Measurements from ENCODE around the gene CD96.

CD96 gene

DNA sequence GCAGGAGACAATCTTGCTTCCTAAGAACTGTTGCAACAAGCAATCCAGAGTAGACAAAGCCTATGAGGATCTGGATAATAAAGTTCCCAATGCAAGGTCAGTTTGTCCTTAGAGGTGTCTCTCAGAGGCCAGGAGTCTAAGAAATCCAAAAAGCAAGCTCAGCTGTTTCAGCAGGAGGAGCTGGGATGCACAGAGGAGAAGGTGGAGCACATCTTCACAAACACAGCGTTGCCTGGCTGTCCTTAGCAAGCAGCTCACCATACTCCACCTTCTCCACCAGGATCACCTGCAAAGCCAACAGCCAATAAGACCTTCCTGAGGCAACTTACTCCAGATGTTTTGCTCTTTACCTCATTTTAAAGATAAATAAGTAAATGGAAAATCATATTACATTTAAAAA is 52.8 kb downstream of the CD96 start:
- H3K27ac ChIP-seq (replicated peaks), result no peak overlapping the region
- TF ChIP-seq, protein P1, sequence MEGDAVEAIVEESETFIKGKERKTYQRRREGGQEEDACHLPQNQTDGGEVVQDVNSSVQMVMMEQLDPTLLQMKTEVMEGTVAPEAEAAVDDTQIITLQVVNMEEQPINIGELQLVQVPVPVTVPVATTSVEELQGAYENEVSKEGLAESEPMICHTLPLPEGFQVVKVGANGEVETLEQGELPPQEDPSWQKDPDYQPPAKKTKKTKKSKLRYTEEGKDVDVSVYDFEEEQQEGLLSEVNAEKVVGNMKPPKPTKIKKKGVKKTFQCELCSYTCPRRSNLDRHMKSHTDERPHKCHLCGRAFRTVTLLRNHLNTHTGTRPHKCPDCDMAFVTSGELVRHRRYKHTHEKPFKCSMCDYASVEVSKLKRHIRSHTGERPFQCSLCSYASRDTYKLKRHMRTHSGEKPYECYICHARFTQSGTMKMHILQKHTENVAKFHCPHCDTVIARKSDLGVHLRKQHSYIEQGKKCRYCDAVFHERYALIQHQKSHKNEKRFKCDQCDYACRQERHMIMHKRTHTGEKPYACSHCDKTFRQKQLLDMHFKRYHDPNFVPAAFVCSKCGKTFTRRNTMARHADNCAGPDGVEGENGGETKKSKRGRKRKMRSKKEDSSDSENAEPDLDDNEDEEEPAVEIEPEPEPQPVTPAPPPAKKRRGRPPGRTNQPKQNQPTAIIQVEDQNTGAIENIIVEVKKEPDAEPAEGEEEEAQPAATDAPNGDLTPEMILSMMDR (IDR thresholded peaks at IDR 0.05; ENCODE audit: insufficient read depth, low read length), result no peak
- TF ChIP-seq GABPA (IDR thresholded peaks at IDR 0.05; ENCODE audit: low read depth), result no peak
- no peak for DNase-seq (ENCODE audit: low read depth in 1 of 2, low spot score in 1 of 2)

DNA sequence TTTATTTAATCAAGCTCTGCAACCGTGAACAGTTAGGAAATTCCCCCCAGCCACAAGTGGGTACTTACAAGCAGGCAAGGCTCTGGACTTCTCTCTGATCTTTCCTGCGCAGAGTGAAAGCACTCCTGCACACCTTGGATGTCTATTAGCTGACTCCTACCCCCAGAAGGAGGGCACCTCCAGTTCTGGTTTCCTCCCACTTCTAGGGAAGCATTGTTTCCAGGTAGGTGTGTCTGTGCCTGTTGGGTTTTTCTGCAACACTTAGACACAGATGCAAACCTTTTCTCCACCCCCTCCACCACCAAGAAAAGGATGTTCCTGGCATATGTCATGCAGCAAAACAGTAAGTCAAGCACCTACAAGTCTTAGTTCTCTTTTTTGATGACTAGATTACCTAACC is 53.2 kb downstream of the CD96 start, which contains the start of gene ZBED2:
Gene ZBED2, minus strand, starts transcription at position 115 of the 400 bp plus-strand sequence. CDS start 1,145 bp downstream, outside the sequence.
- H3K4me3 ChIP-seq (replicated peaks; ENCODE audit: insufficient read depth, low read length), result no peak within 1 kb of the TSS
- TF ChIP-seq, protein P1 (IDR thresholded peaks at IDR 0.05; ENCODE audit: insufficient read depth, low read length), result no peak
- H3K27ac ChIP-seq (replicated peaks), result no peak within 1 kb of the TSS
- no peaks in the 10 kb centered on the region for H3K27me3 ChIP-seq (ENCODE audit: insufficient read depth, poor library complexity, severe bottlenecking)
- peak in 1 of 2 experiments; percentile 4 for DNase-seq (ENCODE audit: low read depth in 1 of 2, low spot score in 1 of 2)

More for the DNA sequence above, 52.8 kb downstream of the CD96 start:
- Histone ChIP-seq H3K4me3 (replicated peaks; ENCODE audit: insufficient read depth, low read length) (no peak overlapping the region), H3K27me3 (ENCODE audit: insufficient read depth, poor library complexity, severe bottlenecking) (no peaks in the 10 kb centered on the region)

DNA sequence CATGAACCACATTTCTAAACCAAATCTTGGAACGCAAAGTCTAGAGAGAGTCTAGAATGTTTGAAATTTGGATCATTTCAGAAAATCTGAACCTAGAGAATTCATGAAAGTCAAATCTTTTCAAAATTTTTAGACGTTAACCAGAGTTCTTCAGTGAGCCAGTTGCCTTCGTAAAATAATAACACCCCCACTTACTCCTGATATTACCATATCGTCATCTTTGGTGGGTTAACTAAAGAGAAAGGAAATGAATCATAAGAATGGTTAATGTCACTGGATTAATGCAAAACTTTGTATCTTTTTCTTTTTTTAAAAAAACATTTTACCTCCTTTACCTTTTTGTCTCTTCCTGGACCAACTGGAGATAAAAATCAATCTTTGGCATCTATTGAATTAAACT is 54.3 kb downstream of the CD96 start:
- DNase-seq (ENCODE audit: low read depth in 1 of 2, low spot score in 1 of 2), result no peak
- Histone ChIP-seq H3K27ac (replicated peaks) (no peak overlapping the region), H3K27me3 (ENCODE audit: insufficient read depth, poor library complexity, severe bottlenecking) (no peaks in the 10 kb centered on the region), H3K4me3 (replicated peaks; ENCODE audit: insufficient read depth, low read length) (no peak overlapping the region)
- TF ChIP-seq, protein P2, sequence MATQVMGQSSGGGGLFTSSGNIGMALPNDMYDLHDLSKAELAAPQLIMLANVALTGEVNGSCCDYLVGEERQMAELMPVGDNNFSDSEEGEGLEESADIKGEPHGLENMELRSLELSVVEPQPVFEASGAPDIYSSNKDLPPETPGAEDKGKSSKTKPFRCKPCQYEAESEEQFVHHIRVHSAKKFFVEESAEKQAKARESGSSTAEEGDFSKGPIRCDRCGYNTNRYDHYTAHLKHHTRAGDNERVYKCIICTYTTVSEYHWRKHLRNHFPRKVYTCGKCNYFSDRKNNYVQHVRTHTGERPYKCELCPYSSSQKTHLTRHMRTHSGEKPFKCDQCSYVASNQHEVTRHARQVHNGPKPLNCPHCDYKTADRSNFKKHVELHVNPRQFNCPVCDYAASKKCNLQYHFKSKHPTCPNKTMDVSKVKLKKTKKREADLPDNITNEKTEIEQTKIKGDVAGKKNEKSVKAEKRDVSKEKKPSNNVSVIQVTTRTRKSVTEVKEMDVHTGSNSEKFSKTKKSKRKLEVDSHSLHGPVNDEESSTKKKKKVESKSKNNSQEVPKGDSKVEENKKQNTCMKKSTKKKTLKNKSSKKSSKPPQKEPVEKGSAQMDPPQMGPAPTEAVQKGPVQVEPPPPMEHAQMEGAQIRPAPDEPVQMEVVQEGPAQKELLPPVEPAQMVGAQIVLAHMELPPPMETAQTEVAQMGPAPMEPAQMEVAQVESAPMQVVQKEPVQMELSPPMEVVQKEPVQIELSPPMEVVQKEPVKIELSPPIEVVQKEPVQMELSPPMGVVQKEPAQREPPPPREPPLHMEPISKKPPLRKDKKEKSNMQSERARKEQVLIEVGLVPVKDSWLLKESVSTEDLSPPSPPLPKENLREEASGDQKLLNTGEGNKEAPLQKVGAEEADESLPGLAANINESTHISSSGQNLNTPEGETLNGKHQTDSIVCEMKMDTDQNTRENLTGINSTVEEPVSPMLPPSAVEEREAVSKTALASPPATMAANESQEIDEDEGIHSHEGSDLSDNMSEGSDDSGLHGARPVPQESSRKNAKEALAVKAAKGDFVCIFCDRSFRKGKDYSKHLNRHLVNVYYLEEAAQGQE (IDR thresholded peaks at IDR 0.05; ENCODE audit: insufficient replicate concordance, low read depth), result no peak
- TF ChIP-seq, protein P1 (IDR thresholded peaks at IDR 0.05; ENCODE audit: insufficient read depth, low read length), result no peak
- TF ChIP-seq GABPA (IDR thresholded peaks at IDR 0.05; ENCODE audit: low read depth), result no peak
- no peak for TF ChIP-seq POLR2AphosphoS5 (IDR thresholded peaks at IDR 0.05; ENCODE audit: low read depth)

DNA sequence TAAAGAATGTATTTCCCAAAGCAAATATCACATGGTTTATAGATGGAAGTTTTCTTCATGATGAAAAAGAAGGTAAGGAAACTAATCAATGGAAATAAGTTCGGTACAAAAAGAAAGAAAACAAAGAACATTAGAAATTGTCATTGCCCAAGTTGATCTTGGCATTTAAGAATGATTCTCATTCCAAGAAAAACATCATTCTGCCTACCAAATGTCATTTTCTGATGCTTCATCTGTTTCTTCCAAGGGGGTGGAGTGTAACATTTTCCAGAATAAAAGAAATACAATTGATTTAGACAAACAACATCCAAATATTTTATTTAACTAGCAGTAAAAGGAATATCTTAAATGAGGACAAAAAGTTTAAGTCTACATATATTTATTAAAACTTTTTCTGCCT is 56.1 kb downstream of the CD96 start:
- no peak for DNase-seq (ENCODE audit: low read depth in 1 of 2, low spot score in 1 of 2)
- H3K4me3 ChIP-seq (replicated peaks; ENCODE audit: insufficient read depth, low read length), result no peak overlapping the region
- H3K27ac ChIP-seq (replicated peaks), result no peak overlapping the region
- no peaks in the 10 kb centered on the region for H3K27me3 ChIP-seq (ENCODE audit: insufficient read depth, poor library complexity, severe bottlenecking)
- TF ChIP-seq, protein P1 (IDR thresholded peaks at IDR 0.05; ENCODE audit: insufficient read depth, low read length), result no peak
- TF ChIP-seq POLR2AphosphoS5 (IDR thresholded peaks at IDR 0.05; ENCODE audit: low read depth) (no peak), GABPA (IDR thresholded peaks at IDR 0.05; ENCODE audit: low read depth) (no peak), SPI1 (IDR thresholded peaks at IDR 0.05; ENCODE audit: borderline replicate concordance, low read depth) (no peak)
- TF ChIP-seq, protein P2 (IDR thresholded peaks at IDR 0.05; ENCODE audit: insufficient replicate concordance, low read depth), result no peak

Measured in HL-60 (cell line).